H1 (cell line): Measurements from ENCODE around the gene SUSD5. TPM values are rescaled to one million over a fixed set of nuclear protein-coding genes. Genes with fewer than 3 reads are reported as not detected.

Experiments
- CTCF ChIA-PET: fragments of 300-600 bp; sonication (Branson Sonifier 250); formaldehyde crosslinking; loops from one replicate; lab custom pipeline; 2021; ENCODE audit not compliant: partially characterized antibody; lab: Charles Lee
- POLR2A ChIA-PET: fragments of 300-600 bp; sonication (Branson Sonifier 250); formaldehyde crosslinking; loops from one replicate; lab custom pipeline; 2021; ENCODE audit warnings: inconsistent platforms; ENCODE audit not compliant: partially characterized antibody; lab: Charles Lee
- DNase-seq, 2 experiments: peaks; one replicate each; pipeline versions ENCODE4 v3.0.0 to v3.0.0-alpha.2; 2010 to 2022; ENCODE audit warnings: low spot score in 2 of 2, low read depth in 1 of 2, mixed read lengths in 1 of 2
- FAIRE-seq: peaks from 2 replicates; lab custom pipeline; 2011; peaks lifted over from hg19 to GRCh38; lab: Jason Lieb, UNC
- H2AFZ ChIP-seq: 2 replicates; pipeline ENCODE4 v1.8.1; 2012; ENCODE audit warnings: low read length, inconsistent platforms
- H2AK5ac ChIP-seq: 2 replicates; pipeline ENCODE4 v1.6.1; 2013; ENCODE audit warnings: low read depth, low read length
- H2BK120ac ChIP-seq: replicated peaks from 2 replicates; pipeline ENCODE3; 2013; ENCODE audit warnings: low read depth, low read length, inconsistent platforms
- H2BK12ac ChIP-seq: 2 replicates; pipeline ENCODE4 v1.6.1; 2013; ENCODE audit warnings: low read depth, low read length
- H2BK15ac ChIP-seq: 2 replicates; pipeline ENCODE4 v1.6.1; 2013; ENCODE audit warnings: low read length
- H2BK20ac ChIP-seq: 2 replicates; pipeline ENCODE4 v1.6.1; 2013; ENCODE audit warnings: low read length
- H2BK5ac ChIP-seq: 2 replicates; pipeline ENCODE4 v1.6.1; 2013; ENCODE audit warnings: low read depth, low read length
- H3K14ac ChIP-seq: 2 replicates; pipeline ENCODE4 v1.6.1; 2013; ENCODE audit warnings: inconsistent platforms; ENCODE audit not compliant: insufficient read length
- H3K18ac ChIP-seq: 2 replicates; pipeline ENCODE4 v1.6.1; 2013; ENCODE audit warnings: low read length; ENCODE audit errors: extremely low read depth
- H3K23ac ChIP-seq: 2 replicates; pipeline ENCODE4 v1.6.1; 2013; ENCODE audit warnings: inconsistent platforms; ENCODE audit not compliant: insufficient read length
- H3K23me2 ChIP-seq: 2 replicates; pipeline ENCODE4 v1.6.1; 2013; ENCODE audit warnings: low read depth, low read length
- H3K27ac ChIP-seq: 2 replicates; pipeline ENCODE4 v1.6.1; 2011; ENCODE audit warnings: low read depth, low read length, inconsistent platforms
- H3K27me3 ChIP-seq, 4 experiments: replicated peaks in 1 of 4; 1 replicate in 1 of 4; 2 replicates in 3 of 4; pipeline versions ENCODE4 v1.6.1 to v1.8.1; 2011 to 2013; ENCODE audit warnings: low read length in 3 of 4, mild to moderate bottlenecking in 3 of 4, inconsistent platforms in 2 of 4, mixed read lengths in 2 of 4, moderate library complexity in 1 of 4; ENCODE audit not compliant: control insufficient read depth in 3 of 4, insufficient read depth in 3 of 4; ENCODE audit errors: extremely low read depth in 1 of 4
- H3K36me3 ChIP-seq, 4 experiments: 2 replicates each; pipeline versions ENCODE4 v1.6.1 to v1.8.1; 2011 to 2013; ENCODE audit warnings: mild to moderate bottlenecking in 4 of 4, low read length in 3 of 4, moderate library complexity in 2 of 4, control low read depth in 1 of 4, inconsistent platforms in 1 of 4; ENCODE audit not compliant: insufficient read depth in 4 of 4, control insufficient read depth in 2 of 4
- H3K4ac ChIP-seq: replicated peaks from 2 replicates; pipeline ENCODE3; 2013; ENCODE audit warnings: low read length, low read depth, mixed read lengths, inconsistent platforms; ENCODE audit not compliant: insufficient read length
- H3K4me1 ChIP-seq, 4 experiments: replicated peaks in 1 of 4; 1 replicate in 1 of 4; 2 replicates in 3 of 4; pipeline versions ENCODE4 v1.6.1 to v1.8.1; 2011 to 2013; ENCODE audit warnings: low read length in 3 of 4, inconsistent platforms in 2 of 4, mixed read lengths in 1 of 4; ENCODE audit not compliant: insufficient read depth in 4 of 4, control insufficient read depth in 3 of 4
- H3K4me2 ChIP-seq, 2 experiments: 2 replicates each; pipeline versions ENCODE4 v1.6.1 to v1.8.1; 2011 to 2013; ENCODE audit warnings: low read depth in 2 of 2, low read length in 2 of 2, control low read depth in 1 of 2, inconsistent platforms in 1 of 2, mild to moderate bottlenecking in 1 of 2; ENCODE audit not compliant: insufficient read depth in 1 of 2
- H3K4me3 ChIP-seq, 4 experiments: fragments of 200-600, 300-600 bp in 1 of 4; sonication (generic), shearing (Covaris generic), sonication (Bioruptor Twin) in 1 of 4; 2 replicates each; pipeline versions ENCODE4 v1.5.1 to v1.8.1; 2011 to 2016; ENCODE audit warnings: low read length in 4 of 4, low read depth in 3 of 4, control low read depth in 2 of 4, inconsistent platforms in 2 of 4, mild to moderate bottlenecking in 2 of 4, mixed read lengths in 1 of 4, moderate library complexity in 1 of 4; ENCODE audit not compliant: insufficient read depth in 2 of 4; ENCODE audit errors: extremely low read depth in 1 of 4
- H3K56ac ChIP-seq: replicated peaks from 2 replicates; pipeline ENCODE3; 2013; ENCODE audit warnings: low read depth, mild to moderate bottlenecking, mixed read lengths, low read length, inconsistent platforms; ENCODE audit not compliant: insufficient read length
- H3K79me1 ChIP-seq: 2 replicates; pipeline ENCODE4 v1.6.1; 2013; ENCODE audit warnings: low read depth, low read length, control low read depth
- H3K79me2 ChIP-seq, 2 experiments: 2 replicates each; pipeline versions ENCODE4 v1.6.1 to v1.8.1; 2012 to 2013; ENCODE audit warnings: low read length in 2 of 2, mild to moderate bottlenecking in 2 of 2, inconsistent platforms in 1 of 2; ENCODE audit not compliant: insufficient read depth in 2 of 2, control insufficient read depth in 1 of 2
- H3K9ac ChIP-seq, 4 experiments: replicated peaks in 1 of 4; 1 replicate in 1 of 4; 2 replicates in 3 of 4; pipeline versions ENCODE4 v1.6.1 to v1.8.1; 2011 to 2013; ENCODE audit warnings: low read depth in 3 of 4, low read length in 3 of 4, control low read depth in 2 of 4, mild to moderate bottlenecking in 2 of 4, moderate library complexity in 2 of 4, inconsistent platforms in 1 of 4; ENCODE audit errors: extremely low read depth in 1 of 4
- H3K9me3 ChIP-seq, 2 experiments: 2 replicates each; pipeline versions ENCODE4 v1.6.1 to v1.8.1; 2012 to 2013; ENCODE audit warnings: mild to moderate bottlenecking in 2 of 2, moderate library complexity in 2 of 2, control low read depth in 1 of 2, inconsistent platforms in 1 of 2, low read depth in 1 of 2, low read length in 1 of 2, mixed read lengths in 1 of 2; ENCODE audit not compliant: insufficient read depth in 2 of 2
- H4K20me1 ChIP-seq, 2 experiments: replicated peaks in 1 of 2; 2 replicates each; pipeline versions ENCODE3 to v1.8.1; 2011 to 2013; ENCODE audit warnings: inconsistent platforms in 2 of 2, low read length in 2 of 2, mild to moderate bottlenecking in 1 of 2; ENCODE audit not compliant: insufficient read depth in 2 of 2, control insufficient read depth in 1 of 2
- H4K5ac ChIP-seq: 2 replicates; pipeline ENCODE4 v1.6.1; 2013; ENCODE audit warnings: low read length, low read depth, mixed read lengths, inconsistent platforms; ENCODE audit not compliant: insufficient read length
- H4K8ac ChIP-seq: 2 replicates; pipeline ENCODE4 v1.8.0; 2013; ENCODE audit warnings: mild to moderate bottlenecking, moderate library complexity, low read length, inconsistent platforms; ENCODE audit not compliant: insufficient read depth; ENCODE audit errors: extremely low read depth
- H4K91ac ChIP-seq: replicated peaks from 2 replicates; pipeline ENCODE3; 2013; ENCODE audit warnings: low read length, mixed read lengths, inconsistent platforms; ENCODE audit not compliant: insufficient read length
- ASH2L ChIP-seq: fragments of 200-600, 300-600 bp; sonication (generic); IDR thresholded peaks from one replicate; pipeline ENCODE4 v1.7.1; 2017; ENCODE audit warnings: low read length
- ATF2 ChIP-seq: IDR thresholded peaks from 2 replicates; pipeline ENCODE4 v1.6.1; 2012; ENCODE audit warnings: low read length, inconsistent platforms
- EP300 ChIP-seq, 2 experiments: IDR thresholded peaks; 1 replicate in 1 of 2; 2 replicates in 1 of 2; pipeline ENCODE4 v1.6.1; 2011 to 2012; ENCODE audit warnings: low read depth in 2 of 2, low read length in 2 of 2, mild to moderate bottlenecking in 2 of 2, borderline replicate concordance in 1 of 2, inconsistent platforms in 1 of 2, moderate library complexity in 1 of 2
- FOSL1 ChIP-seq: IDR thresholded peaks from 2 replicates; pipeline ENCODE4 v1.6.1; 2011; ENCODE audit warnings: mild to moderate bottlenecking, low read depth, low read length, moderate library complexity; ENCODE audit not compliant: insufficient read depth
- KDM1A ChIP-seq: fragments of 200-600, 300-600 bp; sonication (generic); IDR thresholded peaks from 2 replicates; pipeline ENCODE4 v1.7.1; 2016; ENCODE audit warnings: mild to moderate bottlenecking, low read length, borderline replicate concordance
- KDM5A ChIP-seq: fragments of 200-600 bp; IDR thresholded peaks from 2 replicates; pipeline ENCODE4 v1.7.1; 2012; ENCODE audit warnings: mild to moderate bottlenecking, low read length, inconsistent platforms, mixed read lengths
- NRF1 ChIP-seq: IDR thresholded peaks from 2 replicates; pipeline ENCODE4 v1.6.1; 2011; ENCODE audit warnings: mild to moderate bottlenecking, low read depth, low read length, improper control_type of control experiment
- RNF2 ChIP-seq: fragments of 200-900, 300-1000 bp; sonication (generic); IDR thresholded peaks from 2 replicates; pipeline ENCODE4 v1.7.1; 2016; ENCODE audit warnings: borderline replicate concordance, low read depth, mild to moderate bottlenecking, antibody characterized with exemption, low read length; ENCODE audit not compliant: poor library complexity, severe bottlenecking; ENCODE audit errors: missing control alignments
- RXRA ChIP-seq: IDR thresholded peaks from 2 replicates; pipeline ENCODE4 v1.6.1; 2011; ENCODE audit warnings: low read depth, mild to moderate bottlenecking, low read length, moderate library complexity; ENCODE audit not compliant: insufficient read depth
- SP1 ChIP-seq: IDR thresholded peaks from 2 replicates; pipeline ENCODE4 v1.6.1; 2011; ENCODE audit warnings: low read depth, low read length
- SP2 ChIP-seq: IDR thresholded peaks from 2 replicates; pipeline ENCODE4 v1.6.1; 2012; ENCODE audit warnings: mild to moderate bottlenecking, low read length, inconsistent platforms
- SRF ChIP-seq: IDR thresholded peaks from 2 replicates; pipeline ENCODE4 v1.6.1; 2011; ENCODE audit warnings: mild to moderate bottlenecking, low read depth, low read length, moderate library complexity
- WGBS, 2 experiments: shearing (Covaris generic) in 1 of 2; methylation state at CpG; one replicate each; pipeline versions ENCODE4 v1.1.6 to v1.1.7; 2013 to 2015; ENCODE audit warnings: low lambda C conversion rate in 2 of 2, mixed read lengths in 2 of 2, inconsistent platforms in 1 of 2, low coverage in 1 of 2, missing lambda C conversion rate in 1 of 2; ENCODE audit not compliant: insufficient replicate concordance in 2 of 2, insufficient coverage in 1 of 2, insufficient read length in 1 of 2; ENCODE audit errors: extremely low coverage in 1 of 2, missing lambda C conversion rate in 1 of 2; 5-methylcytosine and 5-hydroxymethylcytosine counted together
- polyA plus RNA-seq, 7 experiments: library from polyadenylated mRNA; depleted of rRNA in 3 of 7; stranded (reverse) in 5 of 7; unstranded in 2 of 7; fragments of >200 nt in 5 of 7; fragments of 200-250 nt in 2 of 7; gene quantifications; 1 replicate in 5 of 7; 2 replicates in 1 of 7; 4 replicates in 1 of 7; pipeline versions ENCODE4 v1.2.1 to v1.2.3, GENCODE V29; 2011 to 2013; ENCODE audit warnings: missing spikeins in 2 of 7, mixed read lengths in 2 of 7
- total RNA-seq: library from RNA; stranded (reverse); fragmentation: NEBNext Ultra II Directional; extraction: Animal tissue kit (Norgen Biotek cat#: 25700); gene quantifications from 2 replicates; pipeline ENCODE4 v1.2.1, GENCODE V29; 2021

SUSD5 gene
- total and polyA plus RNA-seq, 2 of the 8 experiments (the other 6 are each of a cell fraction or from before 2014, with no cell fraction given), result 0.92 to 3.3 TPM

GRCh38 chr3:33117461-33117860 is 101.1 kb downstream of the SUSD5 start:
- no peak overlapping the region for H4K91ac ChIP-seq
- H3K79me2 ChIP-seq, result peaks cover 2 to 4% of the 10 kb centered on the region in 2 experiments; a peak in 3 of 4 replicates
- no peak overlapping the region for H2BK5ac ChIP-seq
- no peak overlapping the region for H2BK20ac ChIP-seq
- H4K20me1 ChIP-seq, result peaks cover 3 to 5% of the 10 kb centered on the region in 2 experiments
- no peak overlapping the region for H3K4me3 ChIP-seq
- H3K4me1 ChIP-seq, result peaks cover 0 to 5% (median 3%) of the 10 kb centered on the region in 4 experiments; a peak in 5 of 7 replicates
- H3K4me2 ChIP-seq, result no peak overlapping the region
- no peak overlapping the region for H3K56ac ChIP-seq
- H3K36me3 ChIP-seq, result peaks cover 0 to 9% (median 4%) of the 10 kb centered on the region in 4 experiments; a peak in 4 of 8 replicates
- no peak overlapping the region for H3K23ac ChIP-seq
- no peaks in the 10 kb centered on the region for H3K27me3 ChIP-seq
- H3K18ac ChIP-seq, result no peak overlapping the region
- no peak overlapping the region for H3K27ac ChIP-seq
- no peak overlapping the region for H2AFZ ChIP-seq
- POLR2A ChIA-PET, result no interaction called here
- DNase-seq (no peak), FAIRE-seq (no peak)
- no peak overlapping the region for H3K4ac ChIP-seq
- 90% methylated on average over 3 of the region's 3 CpGs; no CpG with 5 or more reads in 1 of the 2 experiments for WGBS, 2 experiments
- no peak overlapping the region for H4K5ac ChIP-seq
- no peak overlapping the region for H3K14ac ChIP-seq
- no peaks in the 10 kb centered on the region for H3K9me3 ChIP-seq
- peaks cover 10% of the 10 kb centered on the region for H3K23me2 ChIP-seq
- H2AK5ac ChIP-seq, result no peak overlapping the region
- H2BK15ac ChIP-seq, result no peak overlapping the region
- H3K79me1 ChIP-seq, result peaks cover 5% of the 10 kb centered on the region; the same call in 1 of the 2 replicates
- H2BK120ac ChIP-seq, result no peak overlapping the region
- CTCF ChIA-PET, result interaction anchor here (1.1 to 2.9 kb wide), 4 partner anchors 12 to 255 kb away, joined by 3 to 12 read pairs (median 9); no protein-coding TSS in a partner anchor
- no peak overlapping the region for H4K8ac ChIP-seq
- H2BK12ac ChIP-seq, result no peak overlapping the region
- no peak overlapping the region for H3K9ac ChIP-seq
- TF ChIP-seq SP2, result no peak
- no peak for TF ChIP-seq RXRA
- no peak for TF ChIP-seq ASH2L
- TF ChIP-seq EP300 (IDR thresholded peaks at IDR 0.05; ENCODE audit: borderline replicate concordance in 1 of 2, low read depth in 2 of 2, low read length in 2 of 2), result no peak
- no peak for TF ChIP-seq SP1
- TF ChIP-seq KDM1A, result no peak
- TF ChIP-seq FOSL1, result no peak
- no peak for TF ChIP-seq SRF
- no peak for TF ChIP-seq RNF2
- TF ChIP-seq ATF2, result no peak
- TF ChIP-seq KDM5A, result no peak
- TF ChIP-seq NRF1, result no peak
